ENCODE data around the gene DRD4.

DRD4 gene

DNA sequence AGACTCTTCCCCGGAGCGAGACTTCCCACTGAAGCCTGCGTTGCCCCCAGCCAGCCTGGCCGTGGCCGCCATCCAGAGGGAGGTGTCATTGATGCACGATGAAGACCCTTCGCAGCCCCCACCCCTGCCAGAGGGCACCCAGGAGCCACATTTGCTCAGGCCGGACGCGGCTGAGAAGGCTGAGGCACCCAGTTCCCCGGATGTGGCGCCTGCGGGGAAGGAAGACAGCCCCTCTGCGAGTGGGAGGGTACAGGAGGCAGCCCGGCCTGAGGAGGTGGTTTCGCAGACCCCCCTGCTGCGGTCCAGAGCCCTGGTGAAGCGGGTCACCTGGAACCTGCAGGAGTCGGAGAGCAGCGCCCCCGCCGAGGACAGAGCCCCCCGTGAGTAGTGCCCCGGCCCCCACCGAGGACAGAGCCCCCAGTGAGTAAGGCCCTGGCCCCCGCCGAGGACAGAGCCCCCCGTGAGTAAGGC is 27.7 kb upstream of the DRD4 start:
- H3K4me3 ChIP-seq (ENCODE audit: insufficient read depth, low read depth, low read length, poor library complexity, severe bottlenecking) = no peak overlapping the region
- no peaks in the 10 kb centered on the region for H3K27me3 ChIP-seq (replicated peaks; ENCODE audit: control insufficient read depth, insufficient read depth, low read length, poor library complexity, severe bottlenecking)
- no peak overlapping the region for H3K27ac ChIP-seq (ENCODE audit: insufficient read depth, low read length, poor library complexity, severe bottlenecking)
- H3K4me1 ChIP-seq (ENCODE audit: control insufficient read depth, insufficient read depth, low read length, poor library complexity, severe bottlenecking) = peaks cover 14% of the 10 kb centered on the region
- no peak for DNase-seq
- peaks cover 85% of the 10 kb centered on the region for H3K36me3 ChIP-seq (ENCODE audit: control insufficient read depth, insufficient read depth, low read length)
- no peaks in the 10 kb centered on the region for H3K9me3 ChIP-seq (ENCODE audit: control insufficient read depth, low read length)

- Histone ChIP-seq H3K27ac (ENCODE audit: insufficient read depth, low read length, poor library complexity, severe bottlenecking) (no peak overlapping the region), H3K9me3 (ENCODE audit: control insufficient read depth, low read length) (no peaks in the 10 kb centered on the region), H3K36me3 (ENCODE audit: control insufficient read depth, insufficient read depth, low read length) (peaks cover 76% of the 10 kb centered on the region), H3K4me1 (ENCODE audit: control insufficient read depth, insufficient read depth, low read length, poor library complexity, severe bottlenecking) (peaks cover 22% of the 10 kb centered on the region), H3K4me3 (ENCODE audit: insufficient read depth, low read depth, low read length, poor library complexity, severe bottlenecking) (no peak overlapping the region), H3K27me3 (replicated peaks; ENCODE audit: control insufficient read depth, insufficient read depth, low read length, poor library complexity, severe bottlenecking) (no peaks in the 10 kb centered on the region)
- DNase-seq = no peak
Observed at GRCh38 chr11:610146-610801, 26.8 kb upstream of the DRD4 start.

GRCh38 chr11:611001-611996 is 25.8 kb upstream of the DRD4 start:
- Histone ChIP-seq H3K27me3 (replicated peaks; ENCODE audit: control insufficient read depth, insufficient read depth, low read length, poor library complexity, severe bottlenecking) (no peaks in the 10 kb centered on the region), H3K36me3 (ENCODE audit: control insufficient read depth, insufficient read depth, low read length) (peaks cover 66% of the 10 kb centered on the region), H3K4me1 (ENCODE audit: control insufficient read depth, insufficient read depth, low read length, poor library complexity, severe bottlenecking) (peaks cover 22% of the 10 kb centered on the region), H3K9me3 (ENCODE audit: control insufficient read depth, low read length) (no peaks in the 10 kb centered on the region), H3K4me3 (ENCODE audit: insufficient read depth, low read depth, low read length, poor library complexity, severe bottlenecking) (no peak overlapping the region), H3K27ac (ENCODE audit: insufficient read depth, low read length, poor library complexity, severe bottlenecking) (no peak overlapping the region)
- no peak for DNase-seq

GRCh38 chr11:612201-612960 is 24.7 kb upstream of the DRD4 start:
- peaks cover 55% of the 10 kb centered on the region for H3K36me3 ChIP-seq (ENCODE audit: control insufficient read depth, insufficient read depth, low read length)
- DNase-seq = no peak
- H3K27me3 ChIP-seq (replicated peaks; ENCODE audit: control insufficient read depth, insufficient read depth, low read length, poor library complexity, severe bottlenecking) = no peaks in the 10 kb centered on the region
- H3K27ac ChIP-seq (ENCODE audit: insufficient read depth, low read length, poor library complexity, severe bottlenecking) = peak overlapping the region; percentile 62
- H3K9me3 ChIP-seq (ENCODE audit: control insufficient read depth, low read length) = no peaks in the 10 kb centered on the region
- peaks cover 22% of the 10 kb centered on the region for H3K4me1 ChIP-seq (ENCODE audit: control insufficient read depth, insufficient read depth, low read length, poor library complexity, severe bottlenecking)
- no peak overlapping the region for H3K4me3 ChIP-seq (ENCODE audit: insufficient read depth, low read depth, low read length, poor library complexity, severe bottlenecking)

- Histone ChIP-seq H3K9me3 (ENCODE audit: control insufficient read depth, low read length) (no peaks in the 10 kb centered on the region), H3K27me3 (replicated peaks; ENCODE audit: control insufficient read depth, insufficient read depth, low read length, poor library complexity, severe bottlenecking) (no peaks in the 10 kb centered on the region), H3K4me3 (ENCODE audit: insufficient read depth, low read depth, low read length, poor library complexity, severe bottlenecking) (no peak overlapping the region), H3K36me3 (ENCODE audit: control insufficient read depth, insufficient read depth, low read length) (peaks cover 49% of the 10 kb centered on the region), H3K4me1 (ENCODE audit: control insufficient read depth, insufficient read depth, low read length, poor library complexity, severe bottlenecking) (peaks cover 22% of the 10 kb centered on the region), H3K27ac (ENCODE audit: insufficient read depth, low read length, poor library complexity, severe bottlenecking) (peak overlapping the region; percentile 62)
- DNase-seq = no peak
Observed at GRCh38 chr11:612961-613300, 24.1 kb upstream of the DRD4 start.

DNA sequence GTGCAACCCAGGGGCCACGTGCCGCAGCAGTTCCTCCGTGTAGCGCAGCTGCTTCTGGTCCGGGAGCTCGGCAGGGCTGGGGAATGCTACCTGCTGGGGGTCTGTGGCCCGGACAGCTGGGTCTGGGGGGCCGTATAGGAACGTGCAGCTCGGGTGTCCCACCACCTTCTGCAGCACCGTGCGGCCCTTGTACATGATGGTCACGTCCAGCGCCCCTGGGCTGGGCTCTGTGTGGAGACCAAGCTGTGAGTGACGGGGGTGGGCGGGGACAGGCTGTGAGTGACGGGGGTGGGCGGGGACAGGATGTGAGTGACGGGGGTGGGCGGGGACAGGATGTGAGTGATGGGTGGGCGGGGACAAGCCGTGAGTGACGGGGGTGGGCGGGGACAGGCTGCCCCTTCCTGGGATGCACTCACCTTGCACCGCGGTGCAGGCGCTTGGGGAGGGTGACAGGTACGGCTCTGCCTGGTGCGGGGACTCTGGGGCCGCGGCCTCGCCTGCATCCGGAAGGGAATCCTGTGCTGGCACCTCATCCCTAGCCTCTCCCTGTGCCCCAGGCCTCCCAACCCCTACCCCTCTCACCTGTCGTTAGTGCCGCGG is 23.6 kb upstream of the DRD4 start:
- H3K4me3 ChIP-seq (ENCODE audit: insufficient read depth, low read depth, low read length, poor library complexity, severe bottlenecking) = peak overlapping the region; percentile 79
- peak overlapping the region; percentile 63 for H3K27ac ChIP-seq (ENCODE audit: insufficient read depth, low read length, poor library complexity, severe bottlenecking)
- peak; percentile 79 to 87 (median 85) for DNase-seq
- H3K4me1 ChIP-seq (ENCODE audit: control insufficient read depth, insufficient read depth, low read length, poor library complexity, severe bottlenecking) = peaks cover 22% of the 10 kb centered on the region
- H3K27me3 ChIP-seq (replicated peaks; ENCODE audit: control insufficient read depth, insufficient read depth, low read length, poor library complexity, severe bottlenecking) = no peaks in the 10 kb centered on the region
- no peaks in the 10 kb centered on the region for H3K9me3 ChIP-seq (ENCODE audit: control insufficient read depth, low read length)
- peaks cover 44% of the 10 kb centered on the region for H3K36me3 ChIP-seq (ENCODE audit: control insufficient read depth, insufficient read depth, low read length)

DNA sequence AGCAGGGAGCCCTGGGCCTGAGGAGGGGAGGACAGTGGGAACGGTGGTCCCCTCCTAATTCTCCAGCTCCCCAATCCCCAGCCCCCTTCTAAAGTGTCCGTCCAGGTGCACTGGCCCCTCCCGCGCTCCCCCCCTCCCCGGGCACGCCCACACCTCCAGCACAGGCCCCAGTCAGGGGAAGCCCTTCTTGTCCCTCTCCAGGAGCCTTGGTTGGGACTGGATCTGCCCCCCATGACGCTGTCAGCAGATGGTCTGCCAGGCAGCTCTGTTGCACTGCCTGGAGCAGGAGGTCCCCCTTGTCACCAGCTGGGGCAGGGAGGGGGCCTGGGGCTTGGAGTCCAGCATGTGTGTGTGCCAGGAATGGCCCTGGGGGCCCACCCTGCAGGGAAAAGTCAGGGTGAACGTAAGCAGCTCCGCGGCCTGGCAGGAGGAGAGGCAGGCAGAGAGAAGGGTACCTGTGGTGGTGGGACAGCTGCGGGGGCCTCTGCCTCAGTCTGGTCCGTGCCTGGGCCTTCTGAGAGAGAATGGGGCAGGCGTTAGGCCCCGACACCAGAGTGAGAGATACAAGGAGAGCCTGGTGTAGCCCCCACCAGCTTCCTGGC is 22.9 kb upstream of the DRD4 start:
- Histone ChIP-seq H3K36me3 (ENCODE audit: control insufficient read depth, insufficient read depth, low read length) (peaks cover 38% of the 10 kb centered on the region), H3K4me1 (ENCODE audit: control insufficient read depth, insufficient read depth, low read length, poor library complexity, severe bottlenecking) (peaks cover 22% of the 10 kb centered on the region), H3K4me3 (ENCODE audit: insufficient read depth, low read depth, low read length, poor library complexity, severe bottlenecking) (peak overlapping the region; percentile 79), H3K27ac (ENCODE audit: insufficient read depth, low read length, poor library complexity, severe bottlenecking) (peak overlapping the region; percentile 63), H3K9me3 (ENCODE audit: control insufficient read depth, low read length) (no peaks in the 10 kb centered on the region), H3K27me3 (replicated peaks; ENCODE audit: control insufficient read depth, insufficient read depth, low read length, poor library complexity, severe bottlenecking) (no peaks in the 10 kb centered on the region)
- no peak for DNase-seq

DNA sequence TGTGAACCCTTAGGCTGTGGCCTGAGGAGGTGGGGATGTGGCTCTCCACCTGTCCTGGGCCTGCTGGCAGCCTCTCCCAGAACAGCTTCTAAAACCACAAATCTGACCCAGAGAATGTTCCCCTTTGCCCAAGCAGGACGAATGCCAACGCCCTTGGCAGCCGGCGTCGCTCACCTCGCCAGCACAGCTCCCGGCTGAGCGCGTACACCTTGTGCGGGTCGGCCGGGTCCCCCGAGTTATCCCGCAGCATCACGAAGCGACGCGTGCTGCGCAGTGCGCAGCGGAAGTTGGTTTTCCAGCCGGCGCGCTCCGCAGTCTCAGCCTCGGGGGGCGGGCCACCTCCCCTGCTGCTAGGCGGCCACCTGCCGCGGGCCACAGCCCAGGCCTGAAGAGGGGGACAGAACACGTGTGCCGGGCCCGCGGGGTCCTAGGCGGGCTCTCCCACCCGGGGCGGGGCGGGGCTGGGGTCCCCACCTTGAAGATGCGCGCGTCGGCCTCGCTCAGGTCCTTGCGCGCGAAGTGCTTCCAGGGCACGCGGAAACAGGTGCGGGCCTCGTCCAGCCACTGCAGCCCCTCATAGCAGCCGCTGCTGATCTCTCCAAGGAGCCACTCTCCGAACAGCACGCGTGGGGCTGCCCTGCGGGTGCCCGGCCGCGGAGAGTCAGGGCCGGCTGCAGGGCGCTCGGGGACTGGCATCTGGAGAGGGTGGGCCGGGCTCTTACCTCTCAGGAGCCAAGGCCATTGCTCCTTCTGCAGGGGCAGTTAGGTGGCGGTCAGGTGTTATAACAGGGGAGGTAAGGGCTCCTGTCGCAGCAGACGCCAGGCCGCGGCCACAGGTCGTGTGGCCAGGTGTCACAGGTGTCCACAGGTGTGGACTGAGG is 22.2 kb upstream of the DRD4 start:
- Histone ChIP-seq H3K4me3 (ENCODE audit: insufficient read depth, low read depth, low read length, poor library complexity, severe bottlenecking) (peak overlapping the region; percentile 79), H3K27ac (ENCODE audit: insufficient read depth, low read length, poor library complexity, severe bottlenecking) (peak overlapping the region; percentile 94), H3K27me3 (replicated peaks; ENCODE audit: control insufficient read depth, insufficient read depth, low read length, poor library complexity, severe bottlenecking) (no peaks in the 10 kb centered on the region), H3K36me3 (ENCODE audit: control insufficient read depth, insufficient read depth, low read length) (peaks cover 30% of the 10 kb centered on the region), H3K9me3 (ENCODE audit: control insufficient read depth, low read length) (no peaks in the 10 kb centered on the region), H3K4me1 (ENCODE audit: control insufficient read depth, insufficient read depth, low read length, poor library complexity, severe bottlenecking) (peaks cover 22% of the 10 kb centered on the region)
- no peak for DNase-seq
